ENCODE results near the gene PROSER2. TPM values are rescaled to one million over a fixed set of nuclear protein-coding genes. Genes with fewer than 3 reads are reported as not detected.

Gene PROSER2
- total and polyA plus RNA-seq, 2 of the 13 experiments (the other 11 are each of a cell fraction or from before 2014, with no cell fraction given), result 6.9 to 7.7 TPM

DNA sequence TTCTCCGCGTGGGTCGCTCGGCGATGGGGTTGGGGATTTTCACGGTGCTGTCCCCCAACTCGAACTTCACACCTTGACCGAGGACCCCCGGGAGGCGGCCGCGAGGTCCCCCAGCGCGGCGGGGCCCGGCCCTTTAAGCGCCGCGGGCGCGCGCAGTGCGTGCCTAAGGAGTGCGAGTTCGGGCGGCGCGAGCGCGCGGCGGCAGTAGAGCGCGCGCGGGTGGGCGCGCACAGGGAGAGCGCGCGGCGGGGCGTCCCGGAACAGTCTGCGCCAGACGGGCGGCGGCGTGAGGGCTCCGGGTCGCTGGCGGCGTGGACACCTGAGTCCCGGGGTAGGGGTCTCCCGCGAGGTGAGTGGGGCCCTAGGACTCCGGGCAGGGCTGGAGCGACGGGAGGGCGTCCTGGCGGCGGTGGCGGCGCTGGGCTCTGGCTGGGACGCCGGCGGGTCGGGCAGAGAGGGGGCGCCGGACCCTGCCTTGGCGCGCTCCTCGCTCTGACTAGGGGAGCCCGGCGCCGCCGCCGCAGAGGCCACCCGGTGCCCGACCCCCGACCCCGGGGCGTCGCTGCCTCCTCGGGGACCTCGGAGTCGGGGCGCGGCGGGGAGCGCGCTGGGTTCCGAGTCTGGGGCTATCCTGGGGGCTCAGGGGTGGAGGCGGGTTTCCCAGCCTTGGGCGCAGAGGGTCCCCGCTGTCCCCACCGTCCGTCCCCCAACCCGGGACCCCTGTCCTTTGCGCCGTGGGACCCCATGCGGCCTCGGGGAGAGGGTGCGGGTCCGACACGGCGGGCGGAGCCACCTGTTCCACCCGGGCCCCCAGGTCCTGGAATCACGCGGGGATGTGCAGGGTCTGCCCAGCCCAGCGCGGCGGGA, at the start of gene PROSER2 (continued):
- no peak for TF ChIP-seq TFE3 (CRISPR knock-in tag; IDR thresholded peaks at IDR 0.05)
- TF ChIP-seq HOXA3 (CRISPR knock-in tag; IDR thresholded peaks at IDR 0.05), result peak; percentile 44; the same call in 1 of the 2 replicates
- TF ChIP-seq, protein P1, sequence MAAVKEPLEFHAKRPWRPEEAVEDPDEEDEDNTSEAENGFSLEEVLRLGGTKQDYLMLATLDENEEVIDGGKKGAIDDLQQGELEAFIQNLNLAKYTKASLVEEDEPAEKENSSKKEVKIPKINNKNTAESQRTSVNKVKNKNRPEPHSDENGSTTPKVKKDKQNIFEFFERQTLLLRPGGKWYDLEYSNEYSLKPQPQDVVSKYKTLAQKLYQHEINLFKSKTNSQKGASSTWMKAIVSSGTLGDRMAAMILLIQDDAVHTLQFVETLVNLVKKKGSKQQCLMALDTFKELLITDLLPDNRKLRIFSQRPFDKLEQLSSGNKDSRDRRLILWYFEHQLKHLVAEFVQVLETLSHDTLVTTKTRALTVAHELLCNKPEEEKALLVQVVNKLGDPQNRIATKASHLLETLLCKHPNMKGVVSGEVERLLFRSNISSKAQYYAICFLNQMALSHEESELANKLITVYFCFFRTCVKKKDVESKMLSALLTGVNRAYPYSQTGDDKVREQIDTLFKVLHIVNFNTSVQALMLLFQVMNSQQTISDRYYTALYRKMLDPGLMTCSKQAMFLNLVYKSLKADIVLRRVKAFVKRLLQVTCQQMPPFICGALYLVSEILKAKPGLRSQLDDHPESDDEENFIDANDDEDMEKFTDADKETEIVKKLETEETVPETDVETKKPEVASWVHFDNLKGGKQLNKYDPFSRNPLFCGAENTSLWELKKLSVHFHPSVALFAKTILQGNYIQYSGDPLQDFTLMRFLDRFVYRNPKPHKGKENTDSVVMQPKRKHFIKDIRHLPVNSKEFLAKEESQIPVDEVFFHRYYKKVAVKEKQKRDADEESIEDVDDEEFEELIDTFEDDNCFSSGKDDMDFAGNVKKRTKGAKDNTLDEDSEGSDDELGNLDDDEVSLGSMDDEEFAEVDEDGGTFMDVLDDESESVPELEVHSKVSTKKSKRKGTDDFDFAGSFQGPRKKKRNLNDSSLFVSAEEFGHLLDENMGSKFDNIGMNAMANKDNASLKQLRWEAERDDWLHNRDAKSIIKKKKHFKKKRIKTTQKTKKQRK (IDR thresholded peaks at IDR 0.05; ENCODE audit: low read length), result no peak
- TF ChIP-seq NR2F6 (IDR thresholded peaks at IDR 0.05), result no peak
- TF ChIP-seq NR2F6 (CRISPR knock-in tag; IDR thresholded peaks at IDR 0.05), result no peak
- TF ChIP-seq, protein P2, sequence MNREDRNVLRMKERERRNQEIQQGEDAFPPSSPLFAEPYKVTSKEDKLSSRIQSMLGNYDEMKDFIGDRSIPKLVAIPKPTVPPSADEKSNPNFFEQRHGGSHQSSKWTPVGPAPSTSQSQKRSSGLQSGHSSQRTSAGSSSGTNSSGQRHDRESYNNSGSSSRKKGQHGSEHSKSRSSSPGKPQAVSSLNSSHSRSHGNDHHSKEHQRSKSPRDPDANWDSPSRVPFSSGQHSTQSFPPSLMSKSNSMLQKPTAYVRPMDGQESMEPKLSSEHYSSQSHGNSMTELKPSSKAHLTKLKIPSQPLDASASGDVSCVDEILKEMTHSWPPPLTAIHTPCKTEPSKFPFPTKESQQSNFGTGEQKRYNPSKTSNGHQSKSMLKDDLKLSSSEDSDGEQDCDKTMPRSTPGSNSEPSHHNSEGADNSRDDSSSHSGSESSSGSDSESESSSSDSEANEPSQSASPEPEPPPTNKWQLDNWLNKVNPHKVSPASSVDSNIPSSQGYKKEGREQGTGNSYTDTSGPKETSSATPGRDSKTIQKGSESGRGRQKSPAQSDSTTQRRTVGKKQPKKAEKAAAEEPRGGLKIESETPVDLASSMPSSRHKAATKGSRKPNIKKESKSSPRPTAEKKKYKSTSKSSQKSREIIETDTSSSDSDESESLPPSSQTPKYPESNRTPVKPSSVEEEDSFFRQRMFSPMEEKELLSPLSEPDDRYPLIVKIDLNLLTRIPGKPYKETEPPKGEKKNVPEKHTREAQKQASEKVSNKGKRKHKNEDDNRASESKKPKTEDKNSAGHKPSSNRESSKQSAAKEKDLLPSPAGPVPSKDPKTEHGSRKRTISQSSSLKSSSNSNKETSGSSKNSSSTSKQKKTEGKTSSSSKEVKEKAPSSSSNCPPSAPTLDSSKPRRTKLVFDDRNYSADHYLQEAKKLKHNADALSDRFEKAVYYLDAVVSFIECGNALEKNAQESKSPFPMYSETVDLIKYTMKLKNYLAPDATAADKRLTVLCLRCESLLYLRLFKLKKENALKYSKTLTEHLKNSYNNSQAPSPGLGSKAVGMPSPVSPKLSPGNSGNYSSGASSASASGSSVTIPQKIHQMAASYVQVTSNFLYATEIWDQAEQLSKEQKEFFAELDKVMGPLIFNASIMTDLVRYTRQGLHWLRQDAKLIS (CRISPR knock-in tag; IDR thresholded peaks at IDR 0.05), result no peak
- no peak for TF ChIP-seq FOXA3 (CRISPR knock-in tag; IDR thresholded peaks at IDR 0.05)
- TF ChIP-seq HOXD1 (CRISPR knock-in tag; IDR thresholded peaks at IDR 0.05), result no peak
- TF ChIP-seq PLRG1 (conservative IDR thresholded peaks at IDR 0.05), result no peak
- TF ChIP-seq ZNF709 (CRISPR knock-in tag; IDR thresholded peaks at IDR 0.05), result no peak; the same call in 1 of the 2 replicates
- TF ChIP-seq, protein P3, sequence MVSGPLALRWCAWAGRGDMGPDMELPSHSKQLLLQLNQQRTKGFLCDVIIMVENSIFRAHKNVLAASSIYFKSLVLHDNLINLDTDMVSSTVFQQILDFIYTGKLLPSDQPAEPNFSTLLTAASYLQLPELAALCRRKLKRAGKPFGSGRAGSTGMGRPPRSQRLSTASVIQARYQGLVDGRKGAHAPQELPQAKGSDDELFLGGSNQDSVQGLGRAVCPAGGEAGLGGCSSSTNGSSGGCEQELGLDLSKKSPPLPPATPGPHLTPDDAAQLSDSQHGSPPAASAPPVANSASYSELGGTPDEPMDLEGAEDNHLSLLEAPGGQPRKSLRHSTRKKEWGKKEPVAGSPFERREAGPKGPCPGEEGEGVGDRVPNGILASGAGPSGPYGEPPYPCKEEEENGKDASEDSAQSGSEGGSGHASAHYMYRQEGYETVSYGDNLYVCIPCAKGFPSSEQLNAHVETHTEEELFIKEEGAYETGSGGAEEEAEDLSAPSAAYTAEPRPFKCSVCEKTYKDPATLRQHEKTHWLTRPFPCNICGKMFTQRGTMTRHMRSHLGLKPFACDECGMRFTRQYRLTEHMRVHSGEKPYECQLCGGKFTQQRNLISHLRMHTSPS (CRISPR knock-in tag; IDR thresholded peaks at IDR 0.05; ENCODE audit: low read depth), result no peak
- no peak for TF ChIP-seq ZBTB42 (CRISPR knock-in tag; IDR thresholded peaks at IDR 0.05)
- no peak for TF ChIP-seq ZNF234 (CRISPR knock-in tag; conservative IDR thresholded peaks at IDR 0.05)
- no peak for TF ChIP-seq SP4 (CRISPR knock-in tag; IDR thresholded peaks at IDR 0.05)
- no peak for TF ChIP-seq NFE2L2 (IDR thresholded peaks at IDR 0.05; ENCODE audit: low read length)

Measured in HepG2 (cell line).